SK-N-SH (cell line): ENCODE data around the gene STK39. TPM values are rescaled to one million over a fixed set of nuclear protein-coding genes. Genes with fewer than 3 reads are reported as not detected.

Experiments
- CTCF ChIA-PET: fragments of 300-600, 350-600 bp; formaldehyde crosslinking; extraction: SDS; loops from one replicate; lab custom pipeline; 2021; lab: Yijun Ruan, JAX
- POLR2A ChIA-PET: fragments of 350-600 bp; sonication (Branson Sonifier 250); formaldehyde crosslinking; extraction: SDS; loops from one replicate; lab custom pipeline; 2020; ENCODE audit warnings: antibody characterized with exemption, inconsistent platforms; lab: Yijun Ruan, JAX
- DNase-seq: peaks from one replicate; pipeline ENCODE4 v3.0.0; 2012
- H2AFZ ChIP-seq: fragments of 200-600 bp; sonication (generic); 2 replicates; pipeline ENCODE4 v1.8.1; 2016; ENCODE audit warnings: antibody characterized with exemption, mild to moderate bottlenecking, low read depth
- H3F3A ChIP-seq: fragments of 200-600 bp; sonication (generic); replicated peaks from 2 replicates; pipeline ENCODE3; 2016; ENCODE audit warnings: antibody characterized with exemption, mild to moderate bottlenecking; ENCODE audit not compliant: insufficient read depth
- H3K27ac ChIP-seq, 2 experiments: fragments of 200-500 bp in 1 of 2; fragments of 200-600 bp in 1 of 2; sonication (Bioruptor generic) in 1 of 2; sonication (generic), shearing (Covaris generic) in 1 of 2; 2 replicates each; pipeline versions ENCODE4 v1.5.1 to v1.6.1; 2014 to 2016; ENCODE audit warnings: low read depth in 2 of 2, inconsistent platforms in 1 of 2, low read length in 1 of 2, mild to moderate bottlenecking in 1 of 2, mixed read lengths in 1 of 2
- H3K27me3 ChIP-seq: fragments of 200-600 bp; sonication (generic), shearing (Covaris generic); 2 replicates; pipeline ENCODE4 v1.6.1; 2016; ENCODE audit warnings: mixed run types; ENCODE audit not compliant: insufficient read depth
- H3K36me3 ChIP-seq, 2 experiments: fragments of 200-500 bp in 1 of 2; fragments of 200-600 bp in 1 of 2; sonication (Bioruptor generic) in 1 of 2; sonication (generic) in 1 of 2; replicated peaks in 1 of 2; 2 replicates each; pipeline versions ENCODE3 to v1.5.1; 2014 to 2016; ENCODE audit warnings: low read length in 1 of 2, mild to moderate bottlenecking in 1 of 2; ENCODE audit not compliant: insufficient read depth in 2 of 2, control insufficient read depth in 1 of 2
- H3K4me1 ChIP-seq, 2 experiments: fragments of 200-500 bp in 1 of 2; fragments of 200-600 bp in 1 of 2; sonication (Bioruptor generic) in 1 of 2; sonication (generic), shearing (Covaris generic) in 1 of 2; 2 replicates each; pipeline versions ENCODE4 v1.5.1 to v1.6.1; 2014 to 2016; ENCODE audit warnings: low read depth in 1 of 2, low read length in 1 of 2, mixed run types in 1 of 2; ENCODE audit not compliant: insufficient read depth in 2 of 2, control insufficient read depth in 1 of 2
- H3K4me2 ChIP-seq: fragments of 200-600 bp; sonication (generic), shearing (Covaris generic); 2 replicates; pipeline ENCODE4 v1.6.1; 2017; ENCODE audit warnings: mixed run types
- H3K4me3 ChIP-seq, 2 experiments: fragments of 200-500 bp in 1 of 2; fragments of 200-600 bp in 1 of 2; sonication (Bioruptor generic) in 1 of 2; sonication (generic), shearing (Covaris generic) in 1 of 2; 2 replicates each; pipeline versions ENCODE4 v1.5.1 to v1.8.1; 2014 to 2016; ENCODE audit warnings: low read depth in 2 of 2, inconsistent platforms in 1 of 2, low read length in 1 of 2, mild to moderate bottlenecking in 1 of 2, mixed read lengths in 1 of 2, moderate library complexity in 1 of 2
- H3K79me2 ChIP-seq: fragments of 200-600 bp; sonication (generic); 2 replicates; pipeline ENCODE4 v1.8.1; 2017; ENCODE audit warnings: mild to moderate bottlenecking; ENCODE audit not compliant: insufficient read depth
- H3K9ac ChIP-seq: fragments of 200-600 bp; sonication (generic); 2 replicates; pipeline ENCODE4 v1.6.1; 2017; ENCODE audit warnings: mixed run types
- H3K9me2 ChIP-seq: fragments of 200-600 bp; sonication (generic); 2 replicates; pipeline ENCODE4 v1.6.1; 2017; ENCODE audit warnings: mixed run types
- H3K9me3 ChIP-seq: fragments of 200-600 bp; sonication (generic); 2 replicates; pipeline ENCODE4 v1.6.1; 2017; ENCODE audit warnings: mixed run types, mild to moderate bottlenecking, moderate library complexity
- H4K20me1 ChIP-seq: fragments of 200-600 bp; sonication (generic); 2 replicates; pipeline ENCODE4 v1.6.1; 2017; ENCODE audit warnings: mild to moderate bottlenecking, mixed run types; ENCODE audit not compliant: insufficient read depth
- FOSL2 ChIP-seq: IDR thresholded peaks from 2 replicates; pipeline ENCODE4 v1.4.0; 2012; ENCODE audit warnings: low read depth, mild to moderate bottlenecking, moderate library complexity, borderline replicate concordance
- GABPA ChIP-seq: IDR thresholded peaks from 2 replicates; pipeline ENCODE4 v1.4.0; 2012; ENCODE audit warnings: low read depth, mild to moderate bottlenecking
- JUND ChIP-seq: IDR thresholded peaks from 2 replicates; pipeline ENCODE4 v1.4.0; 2012
- MEF2A ChIP-seq: IDR thresholded peaks from 2 replicates; pipeline ENCODE4 v1.4.0; 2012; ENCODE audit warnings: low read depth, borderline replicate concordance
- MXI1 ChIP-seq: IDR thresholded peaks from 2 replicates; pipeline ENCODE4 v1.6.1; 2012; ENCODE audit warnings: mild to moderate bottlenecking, low read depth, low read length, improper control_type of control experiment
- RFX5 ChIP-seq: IDR thresholded peaks from 2 replicates; pipeline ENCODE4 v1.6.1; 2012; ENCODE audit warnings: mild to moderate bottlenecking, improper control_type of control experiment, low read length
- RXRA ChIP-seq: IDR thresholded peaks from 2 replicates; pipeline ENCODE4 v1.4.0; 2012; ENCODE audit warnings: low read depth, mild to moderate bottlenecking, borderline replicate concordance
- SIN3A ChIP-seq: IDR thresholded peaks from 2 replicates; pipeline ENCODE4 v1.6.1; 2012; ENCODE audit warnings: low read depth, mild to moderate bottlenecking, low read length, moderate library complexity, borderline replicate concordance
- SMC3 ChIP-seq: IDR thresholded peaks from 2 replicates; pipeline ENCODE4 v1.6.1; 2012; ENCODE audit warnings: low read depth, low read length, improper control_type of control experiment
- TCF12 ChIP-seq: IDR thresholded peaks from 2 replicates; pipeline ENCODE4 v1.4.0; 2012
- TEAD4 ChIP-seq: IDR thresholded peaks from 2 replicates; pipeline ENCODE4 v1.4.0; 2012; ENCODE audit warnings: mild to moderate bottlenecking, borderline replicate concordance; ENCODE audit not compliant: insufficient read depth
- WGBS: methylation state at CpG from one replicate; pipeline ENCODE4 v1.1.6; 2017; ENCODE audit warnings: low lambda C conversion rate; 5-methylcytosine and 5-hydroxymethylcytosine counted together
- polyA plus RNA-seq, 3 experiments: library from polyadenylated mRNA; depleted of rRNA; stranded (reverse); fragments of >200 nt; gene quantifications; 2 replicates each; pipeline ENCODE4 v1.2.3, GENCODE V29; 2012
- TF ChIP-seq, protein P1 (sequence below): IDR thresholded peaks from 2 replicates; pipeline ENCODE4 v1.6.1; 2012; ENCODE audit warnings: mild to moderate bottlenecking, low read depth, low read length, moderate library complexity
- TF ChIP-seq, protein P2 (sequence below): fragments of 150-350 bp; IDR thresholded peaks from 2 replicates; pipeline ENCODE4 v1.6.1; 2017; ENCODE audit warnings: antibody characterized with exemption, low read length, low read depth, borderline replicate concordance
- TF ChIP-seq, protein P3 (sequence below): IDR thresholded peaks from 2 replicates; pipeline ENCODE4 v1.4.0; 2012; ENCODE audit warnings: low read depth
- TF ChIP-seq, protein P4 (sequence below): IDR thresholded peaks from 2 replicates; pipeline ENCODE4 v1.4.0; 2012; ENCODE audit warnings: low read depth, borderline replicate concordance

The STK39 gene
- polyA plus RNA-seq, 1 of the 3 experiments (the other 2 are of a cell fraction): 9.6 TPM

DNA sequence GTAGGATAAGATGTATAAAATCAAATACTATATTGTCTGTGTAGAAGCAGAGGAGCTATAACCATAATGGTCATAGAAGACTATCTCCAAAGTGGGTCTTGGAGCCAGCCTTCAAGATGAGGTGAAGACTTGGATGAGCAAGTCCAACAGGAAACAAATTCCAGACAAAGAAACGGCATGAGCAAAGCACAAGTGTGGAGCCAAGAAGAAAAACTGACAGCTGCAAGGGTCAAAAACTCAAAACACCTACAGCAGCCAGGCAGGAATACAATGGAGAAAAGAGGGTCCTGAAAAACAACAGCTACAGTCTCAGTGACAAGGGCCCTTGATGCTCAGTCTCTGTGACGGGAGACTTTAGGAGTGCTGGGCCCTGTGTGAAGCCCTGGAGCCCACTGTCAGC, 102.4 kb downstream of the STK39 start (continued):
- TF ChIP-seq, protein P1, sequence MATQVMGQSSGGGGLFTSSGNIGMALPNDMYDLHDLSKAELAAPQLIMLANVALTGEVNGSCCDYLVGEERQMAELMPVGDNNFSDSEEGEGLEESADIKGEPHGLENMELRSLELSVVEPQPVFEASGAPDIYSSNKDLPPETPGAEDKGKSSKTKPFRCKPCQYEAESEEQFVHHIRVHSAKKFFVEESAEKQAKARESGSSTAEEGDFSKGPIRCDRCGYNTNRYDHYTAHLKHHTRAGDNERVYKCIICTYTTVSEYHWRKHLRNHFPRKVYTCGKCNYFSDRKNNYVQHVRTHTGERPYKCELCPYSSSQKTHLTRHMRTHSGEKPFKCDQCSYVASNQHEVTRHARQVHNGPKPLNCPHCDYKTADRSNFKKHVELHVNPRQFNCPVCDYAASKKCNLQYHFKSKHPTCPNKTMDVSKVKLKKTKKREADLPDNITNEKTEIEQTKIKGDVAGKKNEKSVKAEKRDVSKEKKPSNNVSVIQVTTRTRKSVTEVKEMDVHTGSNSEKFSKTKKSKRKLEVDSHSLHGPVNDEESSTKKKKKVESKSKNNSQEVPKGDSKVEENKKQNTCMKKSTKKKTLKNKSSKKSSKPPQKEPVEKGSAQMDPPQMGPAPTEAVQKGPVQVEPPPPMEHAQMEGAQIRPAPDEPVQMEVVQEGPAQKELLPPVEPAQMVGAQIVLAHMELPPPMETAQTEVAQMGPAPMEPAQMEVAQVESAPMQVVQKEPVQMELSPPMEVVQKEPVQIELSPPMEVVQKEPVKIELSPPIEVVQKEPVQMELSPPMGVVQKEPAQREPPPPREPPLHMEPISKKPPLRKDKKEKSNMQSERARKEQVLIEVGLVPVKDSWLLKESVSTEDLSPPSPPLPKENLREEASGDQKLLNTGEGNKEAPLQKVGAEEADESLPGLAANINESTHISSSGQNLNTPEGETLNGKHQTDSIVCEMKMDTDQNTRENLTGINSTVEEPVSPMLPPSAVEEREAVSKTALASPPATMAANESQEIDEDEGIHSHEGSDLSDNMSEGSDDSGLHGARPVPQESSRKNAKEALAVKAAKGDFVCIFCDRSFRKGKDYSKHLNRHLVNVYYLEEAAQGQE: no peak
- no peak for TF ChIP-seq TEAD4
- TF ChIP-seq RFX5: no peak
- TF ChIP-seq RXRA: no peak
- no peak for TF ChIP-seq MEF2A
- no peak for TF ChIP-seq TCF12
- TF ChIP-seq, protein P2, sequence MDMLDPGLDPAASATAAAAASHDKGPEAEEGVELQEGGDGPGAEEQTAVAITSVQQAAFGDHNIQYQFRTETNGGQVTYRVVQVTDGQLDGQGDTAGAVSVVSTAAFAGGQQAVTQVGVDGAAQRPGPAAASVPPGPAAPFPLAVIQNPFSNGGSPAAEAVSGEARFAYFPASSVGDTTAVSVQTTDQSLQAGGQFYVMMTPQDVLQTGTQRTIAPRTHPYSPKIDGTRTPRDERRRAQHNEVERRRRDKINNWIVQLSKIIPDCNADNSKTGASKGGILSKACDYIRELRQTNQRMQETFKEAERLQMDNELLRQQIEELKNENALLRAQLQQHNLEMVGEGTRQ: no peak
- no peak for TF ChIP-seq MXI1
- no peak for TF ChIP-seq SIN3A
- TF ChIP-seq JUND: no peak
- TF ChIP-seq, protein P3, sequence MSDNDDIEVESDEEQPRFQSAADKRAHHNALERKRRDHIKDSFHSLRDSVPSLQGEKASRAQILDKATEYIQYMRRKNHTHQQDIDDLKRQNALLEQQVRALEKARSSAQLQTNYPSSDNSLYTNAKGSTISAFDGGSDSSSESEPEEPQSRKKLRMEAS: no peak
- TF ChIP-seq FOSL2: no peak
- TF ChIP-seq SMC3: no peak

DNA sequence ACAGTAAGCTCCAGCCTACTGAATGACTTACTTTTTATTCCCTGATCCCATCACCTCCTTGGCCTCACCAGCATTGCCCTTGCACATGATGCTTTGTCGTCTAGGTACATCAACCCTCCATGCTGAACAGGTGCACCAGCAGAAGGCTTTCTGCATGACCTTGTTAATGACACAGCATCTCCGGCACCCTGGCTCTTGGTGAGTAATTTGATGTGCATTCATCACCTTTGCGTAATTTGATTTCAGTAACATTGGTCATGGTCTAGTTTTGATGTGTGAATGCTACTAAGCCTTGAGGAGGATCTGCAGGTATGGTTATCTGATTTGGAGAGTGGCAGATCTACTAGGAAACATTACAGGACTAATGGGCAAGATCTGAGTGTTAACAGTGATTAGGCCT, 103.6 kb downstream of the STK39 start:
- Histone ChIP-seq H3K79me2 (no peaks in the 10 kb centered on the region), H3K4me3 (no peak overlapping the region), H4K20me1 (no peaks in the 10 kb centered on the region), H3K9ac (no peak overlapping the region), H3K36me3 (peaks cover 3 to 6% of the 10 kb centered on the region in 2 experiments), H3K9me2 (no peaks in the 10 kb centered on the region), H2AFZ (no peak overlapping the region), H3K4me2 (no peak overlapping the region), H3K9me3 (no peaks in the 10 kb centered on the region), H3K4me1 (peaks cover 2 to 29% of the 10 kb centered on the region in 2 experiments; a peak in 3 of 4 replicates), H3K27me3 (no peaks in the 10 kb centered on the region), H3F3A (no peaks in the 10 kb centered on the region), H3K27ac (no peak overlapping the region)
- 100% methylated on average over 3 of the region's 3 CpGs for WGBS
- POLR2A ChIA-PET: no interaction called here
- CTCF ChIA-PET: interaction anchor here (1.3 kb wide), 1 partner anchor 203 kb away, joined by 3 read pairs; no protein-coding TSS in a partner anchor
- DNase-seq: no peak
- TF ChIP-seq, protein P4, sequence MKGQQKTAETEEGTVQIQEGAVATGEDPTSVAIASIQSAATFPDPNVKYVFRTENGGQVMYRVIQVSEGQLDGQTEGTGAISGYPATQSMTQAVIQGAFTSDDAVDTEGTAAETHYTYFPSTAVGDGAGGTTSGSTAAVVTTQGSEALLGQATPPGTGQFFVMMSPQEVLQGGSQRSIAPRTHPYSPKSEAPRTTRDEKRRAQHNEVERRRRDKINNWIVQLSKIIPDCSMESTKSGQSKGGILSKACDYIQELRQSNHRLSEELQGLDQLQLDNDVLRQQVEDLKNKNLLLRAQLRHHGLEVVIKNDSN: no peak
- no peak for TF ChIP-seq GABPA
